ENCODE results near the gene CORO2B.

CORO2B gene

DNA sequence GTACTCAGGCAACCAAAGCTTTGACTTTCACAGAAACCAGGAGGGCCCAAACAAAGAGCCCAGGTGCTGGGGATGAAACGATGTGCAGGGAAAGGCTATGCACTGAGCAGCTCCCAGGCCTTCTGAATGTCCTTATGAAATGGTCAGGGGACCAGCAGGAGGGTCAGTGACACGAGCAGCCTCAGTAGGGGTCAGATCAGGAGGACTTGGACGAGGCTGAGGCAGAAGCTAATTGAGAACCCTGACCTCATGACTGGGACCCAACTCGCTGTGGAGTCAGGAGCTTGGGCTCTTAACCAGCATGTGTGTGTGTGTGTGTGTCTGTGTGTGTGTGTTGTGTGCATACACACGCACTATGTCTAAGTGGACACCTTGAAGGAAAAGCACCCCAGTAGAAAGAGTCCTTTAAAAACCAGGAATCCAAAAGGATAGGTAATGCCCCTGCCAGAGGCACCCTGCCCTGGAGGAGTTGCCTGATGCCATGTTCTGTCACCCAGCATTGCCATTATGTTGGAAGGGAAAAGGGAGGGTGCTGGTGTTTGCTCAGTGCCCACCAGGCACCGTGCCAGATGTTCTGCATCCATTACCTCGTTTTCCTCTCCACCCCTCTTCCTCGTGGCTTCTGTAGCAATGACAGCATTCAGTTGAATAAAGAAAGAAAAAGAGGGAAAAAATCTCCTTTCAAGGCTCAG, 50.9 kb downstream of the CORO2B start:
- H3K27ac ChIP-seq (ENCODE audit: low read length) = no peak overlapping the region
- H3K36me3 ChIP-seq (ENCODE audit: insufficient read depth, low read length) = no peaks in the 10 kb centered on the region
- H3K9ac ChIP-seq (ENCODE audit: low read depth, low read length) = no peak overlapping the region
- H3K79me2 ChIP-seq (ENCODE audit: insufficient read depth, low read length) = no peaks in the 10 kb centered on the region
- H4K20me1 ChIP-seq (ENCODE audit: insufficient read depth, low read length) = no peaks in the 10 kb centered on the region
- no peak overlapping the region for H3K4me2 ChIP-seq (ENCODE audit: insufficient read depth, low read length)
- no peak overlapping the region for H2AFZ ChIP-seq (ENCODE audit: low read depth, low read length)
- ATAC-seq (ENCODE audit: insufficient read depth, low read depth) (no peak), DNase-seq (no peak)
- TF ChIP-seq, protein P1, sequence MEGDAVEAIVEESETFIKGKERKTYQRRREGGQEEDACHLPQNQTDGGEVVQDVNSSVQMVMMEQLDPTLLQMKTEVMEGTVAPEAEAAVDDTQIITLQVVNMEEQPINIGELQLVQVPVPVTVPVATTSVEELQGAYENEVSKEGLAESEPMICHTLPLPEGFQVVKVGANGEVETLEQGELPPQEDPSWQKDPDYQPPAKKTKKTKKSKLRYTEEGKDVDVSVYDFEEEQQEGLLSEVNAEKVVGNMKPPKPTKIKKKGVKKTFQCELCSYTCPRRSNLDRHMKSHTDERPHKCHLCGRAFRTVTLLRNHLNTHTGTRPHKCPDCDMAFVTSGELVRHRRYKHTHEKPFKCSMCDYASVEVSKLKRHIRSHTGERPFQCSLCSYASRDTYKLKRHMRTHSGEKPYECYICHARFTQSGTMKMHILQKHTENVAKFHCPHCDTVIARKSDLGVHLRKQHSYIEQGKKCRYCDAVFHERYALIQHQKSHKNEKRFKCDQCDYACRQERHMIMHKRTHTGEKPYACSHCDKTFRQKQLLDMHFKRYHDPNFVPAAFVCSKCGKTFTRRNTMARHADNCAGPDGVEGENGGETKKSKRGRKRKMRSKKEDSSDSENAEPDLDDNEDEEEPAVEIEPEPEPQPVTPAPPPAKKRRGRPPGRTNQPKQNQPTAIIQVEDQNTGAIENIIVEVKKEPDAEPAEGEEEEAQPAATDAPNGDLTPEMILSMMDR (IDR thresholded peaks at IDR 0.05; ENCODE audit: borderline replicate concordance, extremely low read depth, low read length, poor library complexity, severe bottlenecking) = no peak
- no peak for TF ChIP-seq EZH2 (IDR thresholded peaks at IDR 0.05; ENCODE audit: borderline replicate concordance, low read depth, low read length, severe bottlenecking)
- H3K4me3 ChIP-seq (ENCODE audit: low read depth in 1 of 2, low read length in 2 of 2) = no peak overlapping the region
- peaks cover 5% of the 10 kb centered on the region for H3K27me3 ChIP-seq (ENCODE audit: insufficient read depth, low read length, poor library complexity)
- H3K9me3 ChIP-seq (ENCODE audit: insufficient read depth, low read length, severe bottlenecking) = no peaks in the 10 kb centered on the region
- H3K4me1 ChIP-seq (ENCODE audit: insufficient read depth, low read length) = no peaks in the 10 kb centered on the region

DNA sequence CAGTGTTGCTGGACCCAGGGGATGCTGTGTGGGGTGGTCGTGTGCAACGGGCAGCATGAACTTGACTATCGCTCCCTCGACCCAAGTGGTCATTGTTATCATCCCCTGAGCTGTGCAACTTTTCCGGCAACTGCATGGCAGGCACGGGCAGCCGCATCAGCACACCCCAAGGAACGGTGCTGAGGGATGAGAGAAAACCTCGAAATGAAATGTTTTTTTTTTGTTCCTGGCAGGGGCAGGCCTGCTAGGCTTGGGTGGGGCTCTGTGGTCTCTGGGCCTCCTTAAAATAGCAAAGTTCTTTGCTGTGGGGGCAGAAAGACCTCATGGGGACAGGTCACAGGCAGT, 51.4 kb downstream of the CORO2B start:
- DNase-seq = no peak
- H3K27ac ChIP-seq (ENCODE audit: low read length) = no peak overlapping the region

DNA sequence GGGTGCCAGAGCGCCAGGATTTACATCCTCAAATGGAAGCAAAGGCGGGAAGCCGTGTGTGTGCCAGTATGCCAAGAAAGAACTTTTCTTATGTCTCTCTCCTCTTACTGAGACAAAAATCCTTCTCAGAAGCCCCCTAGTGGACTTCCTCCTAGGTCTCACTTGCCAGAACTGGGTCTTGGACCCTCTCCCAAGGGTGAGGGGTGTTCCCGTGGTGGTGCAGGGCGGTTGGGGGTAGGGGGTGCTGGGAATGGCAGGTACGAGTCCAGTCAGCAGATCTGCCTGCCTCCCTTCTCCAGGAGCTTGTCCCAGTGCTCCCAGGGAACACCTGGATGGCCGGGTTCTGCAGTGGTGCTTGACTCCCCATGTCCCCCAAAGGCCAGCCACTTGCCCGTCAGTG, 52.0 kb downstream of the CORO2B start:
- Histone ChIP-seq H4K20me1 (ENCODE audit: insufficient read depth, low read length) (no peaks in the 10 kb centered on the region), H3K27ac (ENCODE audit: low read length) (no peak overlapping the region), H3K9me3 (ENCODE audit: insufficient read depth, low read length, severe bottlenecking) (no peaks in the 10 kb centered on the region), H3K9ac (ENCODE audit: low read depth, low read length) (no peak overlapping the region), H3K79me2 (ENCODE audit: insufficient read depth, low read length) (no peaks in the 10 kb centered on the region), H2AFZ (ENCODE audit: low read depth, low read length) (no peak overlapping the region), H3K27me3 (ENCODE audit: insufficient read depth, low read length, poor library complexity) (peaks cover 5% of the 10 kb centered on the region), H3K4me1 (ENCODE audit: insufficient read depth, low read length) (no peaks in the 10 kb centered on the region), H3K4me3 (ENCODE audit: low read depth in 1 of 2, low read length in 2 of 2) (no peak overlapping the region), H3K36me3 (ENCODE audit: insufficient read depth, low read length) (no peaks in the 10 kb centered on the region), H3K4me2 (ENCODE audit: insufficient read depth, low read length) (no peak overlapping the region)
- DNase-seq = no peak
- TF ChIP-seq, protein P1 (IDR thresholded peaks at IDR 0.05; ENCODE audit: borderline replicate concordance, extremely low read depth, low read length, poor library complexity, severe bottlenecking) = peak; percentile 9
- no peak for TF ChIP-seq EZH2 (IDR thresholded peaks at IDR 0.05; ENCODE audit: borderline replicate concordance, low read depth, low read length, severe bottlenecking)
- no peak for ATAC-seq (ENCODE audit: insufficient read depth, low read depth)

More for the DNA sequence above, 51.4 kb downstream of the CORO2B start:
- no peaks in the 10 kb centered on the region for H3K4me1 ChIP-seq (ENCODE audit: insufficient read depth, low read length)
- H3K4me2 ChIP-seq (ENCODE audit: insufficient read depth, low read length) = no peak overlapping the region
- no peak overlapping the region for H2AFZ ChIP-seq (ENCODE audit: low read depth, low read length)
- no peaks in the 10 kb centered on the region for H3K36me3 ChIP-seq (ENCODE audit: insufficient read depth, low read length)
- no peaks in the 10 kb centered on the region for H4K20me1 ChIP-seq (ENCODE audit: insufficient read depth, low read length)
- no peaks in the 10 kb centered on the region for H3K9me3 ChIP-seq (ENCODE audit: insufficient read depth, low read length, severe bottlenecking)
- no peak overlapping the region for H3K4me3 ChIP-seq (ENCODE audit: low read depth in 1 of 2, low read length in 2 of 2)
- no peak for ATAC-seq (ENCODE audit: insufficient read depth, low read depth)
- H3K79me2 ChIP-seq (ENCODE audit: insufficient read depth, low read length) = no peaks in the 10 kb centered on the region
- H3K9ac ChIP-seq (ENCODE audit: low read depth, low read length) = no peak overlapping the region
- no peak for TF ChIP-seq EZH2 (IDR thresholded peaks at IDR 0.05; ENCODE audit: borderline replicate concordance, low read depth, low read length, severe bottlenecking)
- TF ChIP-seq, protein P1 (IDR thresholded peaks at IDR 0.05; ENCODE audit: borderline replicate concordance, extremely low read depth, low read length, poor library complexity, severe bottlenecking) = no peak
- H3K27me3 ChIP-seq (ENCODE audit: insufficient read depth, low read length, poor library complexity) = peaks cover 5% of the 10 kb centered on the region

Data from DND-41 (cell line).